ENCODE data around the gene NME7.

NME7 gene

DNA sequence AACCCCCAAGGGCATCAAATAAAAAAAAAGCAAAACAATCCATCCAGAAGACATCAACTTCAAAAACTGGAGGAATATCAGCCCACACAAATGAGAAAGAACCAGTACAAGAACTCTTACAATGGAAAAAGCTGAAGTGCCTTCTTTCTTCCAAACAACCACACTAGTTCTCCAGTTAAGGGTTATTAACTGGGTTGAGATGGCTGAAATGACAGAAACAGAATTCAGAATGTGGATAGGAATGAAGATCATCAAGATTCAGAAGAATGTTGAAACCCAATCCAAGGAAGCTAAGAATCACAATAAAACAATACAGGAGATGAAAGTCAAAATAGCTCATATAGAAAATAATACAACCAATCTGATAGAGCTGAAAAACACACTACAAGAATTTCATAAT is 104.5 kb downstream of the NME7 start:
- Mint-ChIP-seq H3K9me3 (peaks cover 63% of the 10 kb centered on the region), H3K36me3 (ENCODE audit: low read depth) (peaks cover 91% of the 10 kb centered on the region), H3K27ac (no peak overlapping the region), H3K27me3 (ENCODE audit: low read depth) (no peaks in the 10 kb centered on the region), H3K4me1 (no peaks in the 10 kb centered on the region), H3K4me3 (no peak overlapping the region)
- no peak for TF ChIP-seq CTCF (IDR thresholded peaks at IDR 0.05; ENCODE audit: unreplicated experiment in 3 of 3)

GRCh38 chr1:169261884-169262283 is 105.7 kb downstream of the NME7 start:
- peaks cover 70% of the 10 kb centered on the region for H3K9me3 Mint-ChIP-seq
- no peaks in the 10 kb centered on the region for H3K27me3 Mint-ChIP-seq (ENCODE audit: low read depth)
- H3K4me3 Mint-ChIP-seq, result no peak overlapping the region
- no peak for TF ChIP-seq CTCF (IDR thresholded peaks at IDR 0.05; ENCODE audit: unreplicated experiment in 3 of 3)
- peaks cover 90% of the 10 kb centered on the region for H3K36me3 Mint-ChIP-seq (ENCODE audit: low read depth)
- H3K4me1 Mint-ChIP-seq, result no peaks in the 10 kb centered on the region
- H3K27ac Mint-ChIP-seq, result no peak overlapping the region

DNA sequence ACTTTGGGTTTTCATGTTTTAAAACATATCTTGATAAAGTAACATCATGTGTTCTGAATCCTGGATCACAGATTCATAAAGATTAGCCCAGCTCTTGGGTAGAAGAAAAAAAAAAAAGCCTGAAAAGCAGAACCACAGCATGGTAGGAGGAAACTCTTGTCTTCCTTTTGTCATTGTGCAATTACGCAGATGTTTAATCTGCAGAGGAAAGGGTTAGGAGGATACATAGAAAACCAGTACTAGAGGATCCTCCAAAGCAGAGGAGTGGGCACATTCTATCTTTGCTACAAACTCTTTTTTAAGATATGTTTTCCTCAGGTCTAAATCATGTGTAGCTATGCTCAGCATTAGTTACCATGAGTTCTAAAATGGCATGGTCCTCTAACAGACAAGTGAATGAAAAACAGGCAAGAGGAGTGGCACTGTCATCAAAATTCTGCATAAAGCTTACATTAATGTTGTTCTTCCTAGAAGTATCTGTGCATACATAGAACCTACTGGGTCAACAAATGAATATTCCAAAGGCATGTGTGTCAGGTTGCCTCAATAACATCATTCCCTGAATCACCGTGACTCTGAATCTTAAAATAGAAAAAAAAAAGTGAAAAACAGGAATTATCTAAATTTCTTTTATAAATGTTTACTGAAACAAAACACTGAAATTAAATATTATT is 107.0 kb downstream of the NME7 start:
- no peak overlapping the region for H3K27ac Mint-ChIP-seq
- no peaks in the 10 kb centered on the region for H3K27me3 Mint-ChIP-seq (ENCODE audit: low read depth)
- H3K4me3 Mint-ChIP-seq, result no peak overlapping the region
- peaks cover 85% of the 10 kb centered on the region for H3K36me3 Mint-ChIP-seq (ENCODE audit: low read depth)
- no peak for TF ChIP-seq CTCF (IDR thresholded peaks at IDR 0.05; ENCODE audit: unreplicated experiment in 3 of 3)
- H3K4me1 Mint-ChIP-seq, result no peaks in the 10 kb centered on the region
- peaks cover 66% of the 10 kb centered on the region for H3K9me3 Mint-ChIP-seq

DNA sequence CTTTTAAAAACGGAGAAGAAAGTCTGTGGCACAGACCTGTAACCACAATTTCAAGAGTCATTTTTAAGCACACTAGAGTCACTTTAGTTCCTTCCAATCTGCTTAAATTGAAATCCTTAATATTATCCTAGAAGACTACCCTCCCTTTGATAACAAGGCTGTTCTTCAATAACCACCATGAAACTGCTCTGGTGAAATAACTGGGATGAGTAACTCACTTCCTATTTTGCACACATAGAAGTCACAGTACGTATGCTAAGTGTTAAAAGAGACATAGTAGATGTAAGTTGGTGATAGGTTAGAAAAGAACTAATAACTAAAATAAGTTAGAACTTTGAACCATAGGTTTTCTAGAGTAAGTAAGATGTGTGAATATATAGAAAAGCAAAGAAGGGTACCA is 107.8 kb downstream of the NME7 start:
- no peak overlapping the region for H3K27ac Mint-ChIP-seq
- H3K36me3 Mint-ChIP-seq (ENCODE audit: low read depth), result peaks cover 77% of the 10 kb centered on the region
- TF ChIP-seq CTCF (IDR thresholded peaks at IDR 0.05; ENCODE audit: unreplicated experiment in 3 of 3), result no peak
- H3K4me1 Mint-ChIP-seq, result no peaks in the 10 kb centered on the region
- peaks cover 58% of the 10 kb centered on the region for H3K9me3 Mint-ChIP-seq
- H3K4me3 Mint-ChIP-seq, result no peak overlapping the region
- no peaks in the 10 kb centered on the region for H3K27me3 Mint-ChIP-seq (ENCODE audit: low read depth)

GRCh38 chr1:169250795-169251194 is 116.8 kb downstream of the NME7 start:
- Mint-ChIP-seq H3K27me3 (ENCODE audit: low read depth) (no peaks in the 10 kb centered on the region), H3K9me3 (peaks cover 2% of the 10 kb centered on the region), H3K36me3 (ENCODE audit: low read depth) (no peaks in the 10 kb centered on the region), H3K4me3 (no peak overlapping the region), H3K4me1 (no peaks in the 10 kb centered on the region), H3K27ac (no peak overlapping the region)
- no peak for TF ChIP-seq CTCF (IDR thresholded peaks at IDR 0.05; ENCODE audit: unreplicated experiment in 3 of 3)

GRCh38 chr1:169250022-169250421 is 117.6 kb downstream of the NME7 start:
- Mint-ChIP-seq H3K27ac (no peak overlapping the region), H3K9me3 (peaks cover 2% of the 10 kb centered on the region), H3K4me3 (no peak overlapping the region), H3K4me1 (no peaks in the 10 kb centered on the region), H3K27me3 (ENCODE audit: low read depth) (no peaks in the 10 kb centered on the region), H3K36me3 (ENCODE audit: low read depth) (no peaks in the 10 kb centered on the region)
- TF ChIP-seq CTCF (IDR thresholded peaks at IDR 0.05; ENCODE audit: unreplicated experiment in 3 of 3), result no peak
